Activated naive CD4-positive, alpha-beta T cell treated with anti-CD3 and anti-CD28 coated beads, Interleukin-2, amount 10 ng/mL, durations not matched to agents 7 days and 5 days (primary cell): Measurements from ENCODE around the gene ZNF365.
"Not testable (repeated sequence)": the region's sequence is repeated elsewhere in the genome, so short reads cannot be mapped to it uniquely, and the experiment has no call there.

Experiments used
- CTCF ChIA-PET: fragments of 350-600 bp; sonication (Branson Sonifier 250); formaldehyde crosslinking; loops from one replicate; lab custom pipeline; 2021; ENCODE audit warnings: antibody characterized with exemption; lab: Charles Lee
- DNase-seq: peaks from one replicate; pipeline ENCODE4 v3.0.0-alpha.2; 2020
- H3K27ac Mint-ChIP-seq: one replicate; pipeline ENCODE4 v1.8.0; 2021; ENCODE audit warnings: mild to moderate bottlenecking, moderate library complexity, mixed read lengths
- H3K27me3 Mint-ChIP-seq: one replicate; pipeline ENCODE4 v1.8.0; 2021; ENCODE audit warnings: mild to moderate bottlenecking, mixed read lengths
- H3K36me3 Mint-ChIP-seq: one replicate; pipeline ENCODE4 v1.8.0; 2021; ENCODE audit warnings: mixed read lengths
- H3K4me1 Mint-ChIP-seq: one replicate; pipeline ENCODE4 v1.8.0; 2021; ENCODE audit warnings: mixed read lengths
- H3K4me3 Mint-ChIP-seq: one replicate; pipeline ENCODE4 v1.8.0; 2021; ENCODE audit warnings: mild to moderate bottlenecking, moderate library complexity, mixed read lengths
- H3K9me3 Mint-ChIP-seq: one replicate; pipeline ENCODE4 v1.8.0; 2021; ENCODE audit warnings: mixed read lengths

Gene ZNF365

DNA sequence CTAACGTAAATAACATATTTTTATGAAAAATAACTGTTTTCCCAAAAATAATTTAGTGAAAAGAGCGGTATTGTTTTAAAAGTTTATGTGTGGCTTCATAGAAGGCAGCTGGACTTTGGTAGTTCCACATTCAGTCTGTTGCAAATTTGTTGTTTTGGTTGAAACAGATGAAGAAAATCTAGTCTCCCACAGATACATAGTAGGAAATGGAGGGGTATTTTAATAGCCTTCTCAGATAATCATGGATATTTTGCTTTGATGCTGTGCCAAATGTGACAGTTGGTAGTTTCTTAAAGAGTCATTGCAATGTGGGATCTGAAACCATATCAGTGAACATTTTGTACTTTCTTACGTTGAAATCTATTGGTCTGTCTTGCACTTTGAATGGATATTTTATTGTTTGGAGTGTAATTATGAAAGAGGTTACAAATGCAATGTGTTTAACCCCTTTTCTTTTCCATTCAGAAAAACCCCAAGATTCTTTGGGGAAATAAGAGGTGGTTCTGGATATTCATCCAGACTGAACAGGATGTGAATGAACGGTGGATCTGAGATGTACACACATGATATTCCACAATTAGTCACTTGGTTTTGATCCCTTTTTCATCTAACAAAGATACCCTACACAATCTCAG is 10.4 kb downstream of the ZNF365 start:
- H3K4me1 Mint-ChIP-seq, result peaks cover 5% of the 10 kb centered on the region
- no peaks in the 10 kb centered on the region for H3K9me3 Mint-ChIP-seq
- H3K27ac Mint-ChIP-seq, result no peak overlapping the region
- H3K4me3 Mint-ChIP-seq, result no peak overlapping the region
- H3K27me3 Mint-ChIP-seq, result peaks cover 4% of the 10 kb centered on the region
- CTCF ChIA-PET, result interaction anchor here (1.0 kb wide), 1 partner anchor 53 kb away, joined by 3 read pairs; no protein-coding TSS in a partner anchor
- no peak for DNase-seq
- no peaks in the 10 kb centered on the region for H3K36me3 Mint-ChIP-seq

- no peak for DNase-seq
- H3K9me3 Mint-ChIP-seq, result no peaks in the 10 kb centered on the region
- CTCF ChIA-PET, result interaction anchor here (0.6 to 1.1 kb wide), 2 partner anchors 27 to 79 kb away, joined by 3 read pairs; no protein-coding TSS in a partner anchor
- no peak overlapping the region for H3K4me3 Mint-ChIP-seq
- H3K36me3 Mint-ChIP-seq, result no peaks in the 10 kb centered on the region
- no peak overlapping the region for H3K27ac Mint-ChIP-seq
- H3K27me3 Mint-ChIP-seq, result peaks cover 4% of the 10 kb centered on the region
- H3K4me1 Mint-ChIP-seq, result peaks cover 5% of the 10 kb centered on the region
These were observed 12.5 kb downstream of the ZNF365 start for GRCh38 chr10:62386356-62387320.

DNA sequence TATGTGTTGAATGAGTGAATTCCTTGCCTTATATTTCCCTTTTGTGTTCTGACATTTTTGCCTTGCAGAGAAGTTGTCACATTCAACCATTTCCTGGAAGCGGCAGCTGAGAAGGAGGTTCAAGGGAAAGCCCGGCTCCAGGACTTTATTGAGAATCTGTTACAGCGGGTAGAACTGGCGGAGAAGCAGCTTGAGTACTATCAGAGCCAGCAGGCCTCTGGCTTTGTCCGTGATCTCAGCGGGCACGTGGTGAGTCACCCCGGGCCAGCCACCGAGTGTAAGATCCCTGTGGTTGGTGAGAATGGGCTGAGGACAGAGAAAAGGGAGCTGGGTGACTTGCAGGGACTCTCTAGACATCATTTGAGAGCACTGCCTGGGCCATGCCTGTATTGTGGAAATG is 14.2 kb downstream of the ZNF365 start:
- CTCF ChIA-PET, result no interaction called here
- H3K27ac Mint-ChIP-seq, result no peak overlapping the region

DNA sequence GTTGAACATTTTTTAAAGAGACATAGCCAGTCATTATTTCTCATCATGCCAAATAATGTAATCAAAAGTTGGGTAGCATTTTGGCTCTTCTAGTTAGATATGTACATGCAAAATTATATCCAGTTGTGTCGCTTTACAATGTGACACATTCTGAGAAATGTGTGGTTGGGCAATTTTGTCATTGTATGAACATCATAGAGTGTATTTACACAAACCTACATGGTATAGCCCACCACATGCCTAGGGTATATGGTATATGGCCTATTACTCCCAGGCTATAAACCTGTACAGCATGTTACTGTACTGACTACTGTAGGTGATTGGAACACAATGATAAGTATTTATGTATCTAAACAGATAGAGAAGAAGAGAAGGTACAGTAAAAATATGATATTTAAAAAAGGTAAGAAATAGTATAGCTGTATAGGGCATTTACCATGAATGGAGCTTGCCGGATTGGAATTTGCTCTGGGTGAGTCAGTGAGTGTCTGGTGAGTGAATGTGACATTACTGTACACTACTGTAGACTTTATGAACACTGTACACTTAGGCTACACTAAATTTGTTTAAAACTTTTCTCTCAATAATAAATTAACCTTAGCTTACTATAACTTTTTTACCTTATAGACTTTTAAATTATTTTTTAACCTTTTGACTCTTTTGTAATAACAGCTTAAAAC is 16.5 kb downstream of the ZNF365 start:
- H3K4me3 Mint-ChIP-seq, result no peak overlapping the region
- H3K27ac Mint-ChIP-seq, result no peak overlapping the region
- peaks cover 9% of the 10 kb centered on the region for H3K27me3 Mint-ChIP-seq
- CTCF ChIA-PET, result no interaction called here
- H3K4me1 Mint-ChIP-seq, result no peaks in the 10 kb centered on the region
- no peaks in the 10 kb centered on the region for H3K9me3 Mint-ChIP-seq
- DNase-seq, result no peak
- H3K36me3 Mint-ChIP-seq, result no peaks in the 10 kb centered on the region

More for the DNA sequence above, 14.2 kb downstream of the ZNF365 start:
- no peaks in the 10 kb centered on the region for H3K36me3 Mint-ChIP-seq
- H3K4me3 Mint-ChIP-seq, result no peak overlapping the region
- H3K27me3 Mint-ChIP-seq, result peaks cover 4% of the 10 kb centered on the region
- H3K9me3 Mint-ChIP-seq, result no peaks in the 10 kb centered on the region
- H3K4me1 Mint-ChIP-seq, result peaks cover 5% of the 10 kb centered on the region
- no peak for DNase-seq

GRCh38 chr10:62393237-62393636 is 19.1 kb downstream of the ZNF365 start:
- Mint-ChIP-seq H3K36me3 (no peaks in the 10 kb centered on the region), H3K27me3 (peaks cover 9% of the 10 kb centered on the region), H3K27ac (no peak overlapping the region), H3K4me1 (no peaks in the 10 kb centered on the region), H3K4me3 (no peak overlapping the region), H3K9me3 (no peaks in the 10 kb centered on the region)
- DNase-seq, result no peak
- CTCF ChIA-PET, result no interaction called here

DNA sequence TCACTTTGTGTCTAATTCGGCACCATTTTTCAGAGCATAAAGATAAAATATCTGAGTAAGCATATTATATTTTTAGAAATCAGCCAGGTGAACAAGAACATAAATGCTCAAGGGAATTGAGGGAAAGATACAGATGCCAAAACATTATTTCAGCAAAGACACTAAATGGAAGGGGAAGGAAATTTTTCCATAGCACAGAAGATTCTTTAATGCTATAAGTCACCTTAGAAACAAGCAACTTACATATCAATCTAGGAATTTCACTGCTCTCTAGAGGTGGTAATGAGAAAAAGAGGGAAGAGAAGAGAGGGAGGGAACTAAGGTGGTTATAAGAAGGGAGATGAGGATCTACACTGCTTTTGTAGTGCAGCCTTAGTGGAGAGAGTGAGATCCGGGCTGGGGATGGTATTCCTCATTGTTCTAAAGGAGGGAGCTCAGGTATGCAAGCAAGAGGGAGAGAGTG is 20.4 kb downstream of the ZNF365 start:
- Mint-ChIP-seq H3K27ac (no peak overlapping the region), H3K4me3 (no peak overlapping the region), H3K4me1 (no peaks in the 10 kb centered on the region), H3K27me3 (peaks cover 6% of the 10 kb centered on the region), H3K36me3 (no peaks in the 10 kb centered on the region), H3K9me3 (no peaks in the 10 kb centered on the region)
- no peak for DNase-seq
- CTCF ChIA-PET, result interaction anchor here (0.5 kb wide), 1 partner anchor 45 kb away, joined by 3 read pairs; no protein-coding TSS in a partner anchor

DNA sequence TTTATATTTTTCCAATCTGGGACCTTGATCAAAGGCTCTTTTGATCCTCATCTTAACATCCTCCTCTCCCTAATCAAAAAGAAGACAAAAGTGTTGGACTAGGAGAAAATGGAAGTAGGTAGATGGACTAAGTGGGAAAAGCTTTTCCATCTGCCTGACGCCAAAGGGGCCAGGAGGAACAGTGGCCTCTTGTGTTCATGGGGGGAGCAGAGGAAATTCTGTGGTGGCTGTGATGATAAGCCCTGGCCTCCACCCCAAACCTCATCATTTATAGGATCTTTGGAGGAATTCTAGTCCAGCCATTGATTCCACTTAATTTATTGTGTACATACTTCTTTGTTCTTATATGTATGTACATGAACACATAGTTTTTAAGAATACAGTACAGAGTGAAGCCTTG is 21.7 kb downstream of the ZNF365 start:
- CTCF ChIA-PET, result no interaction called here
- DNase-seq, result no peak
- peaks cover 6% of the 10 kb centered on the region for H3K27me3 Mint-ChIP-seq

DNA sequence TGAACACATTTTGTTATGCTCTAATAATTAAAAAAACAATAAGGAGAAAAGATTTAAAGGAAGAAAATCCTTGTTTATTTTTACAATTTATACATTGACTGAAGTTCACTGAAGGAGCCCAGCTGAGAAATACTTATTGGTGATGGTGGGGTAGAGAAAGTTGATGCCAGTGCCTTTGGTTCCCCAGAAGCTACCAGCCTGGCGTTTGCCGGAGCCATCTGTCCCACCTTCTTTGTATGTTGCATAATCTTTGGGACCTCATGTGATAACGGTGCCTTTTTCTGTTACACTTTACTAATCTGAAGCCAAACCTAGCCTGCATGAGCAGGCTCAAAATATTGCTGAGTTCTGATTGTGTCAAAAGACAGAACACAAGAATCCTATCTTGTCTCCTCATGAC is 22.7 kb downstream of the ZNF365 start:
- CTCF ChIA-PET, result no interaction called here
- no peak for DNase-seq
- H3K27ac Mint-ChIP-seq, result no peak overlapping the region
- H3K9me3 Mint-ChIP-seq, result no peaks in the 10 kb centered on the region
- no peak overlapping the region for H3K4me3 Mint-ChIP-seq
- H3K4me1 Mint-ChIP-seq, result no peaks in the 10 kb centered on the region
- peaks cover 6% of the 10 kb centered on the region for H3K27me3 Mint-ChIP-seq
- no peaks in the 10 kb centered on the region for H3K36me3 Mint-ChIP-seq

More for the DNA sequence above, 21.7 kb downstream of the ZNF365 start:
- Mint-ChIP-seq H3K4me3 (no peak overlapping the region), H3K27ac (no peak overlapping the region), H3K4me1 (no peaks in the 10 kb centered on the region), H3K9me3 (no peaks in the 10 kb centered on the region), H3K36me3 (no peaks in the 10 kb centered on the region)

DNA sequence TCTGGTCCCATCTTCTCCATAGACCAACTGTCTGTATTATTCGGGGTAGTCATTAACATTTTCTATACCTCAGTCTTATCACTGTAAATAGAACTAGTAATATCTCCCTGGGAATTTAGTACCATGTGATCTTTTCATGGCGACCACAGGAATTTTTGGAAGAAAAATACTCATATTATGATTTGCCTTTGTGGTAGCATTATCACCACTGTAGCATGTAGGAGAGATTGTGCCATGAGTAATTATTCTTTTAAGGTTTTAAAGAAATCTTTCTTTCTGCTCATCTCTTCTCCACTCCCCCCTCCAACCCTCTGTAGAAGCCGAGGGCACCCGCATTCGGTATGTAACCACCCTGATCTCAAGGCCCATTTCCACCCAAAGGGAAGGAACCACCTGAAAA is 25.0 kb downstream of the ZNF365 start:
- Mint-ChIP-seq H3K4me3 (no peak overlapping the region), H3K27me3 (peaks cover 9% of the 10 kb centered on the region), H3K36me3 (no peaks in the 10 kb centered on the region), H3K27ac (no peak overlapping the region), H3K9me3 (no peaks in the 10 kb centered on the region), H3K4me1 (no peaks in the 10 kb centered on the region)
- CTCF ChIA-PET, result no interaction called here
- no peak for DNase-seq

DNA sequence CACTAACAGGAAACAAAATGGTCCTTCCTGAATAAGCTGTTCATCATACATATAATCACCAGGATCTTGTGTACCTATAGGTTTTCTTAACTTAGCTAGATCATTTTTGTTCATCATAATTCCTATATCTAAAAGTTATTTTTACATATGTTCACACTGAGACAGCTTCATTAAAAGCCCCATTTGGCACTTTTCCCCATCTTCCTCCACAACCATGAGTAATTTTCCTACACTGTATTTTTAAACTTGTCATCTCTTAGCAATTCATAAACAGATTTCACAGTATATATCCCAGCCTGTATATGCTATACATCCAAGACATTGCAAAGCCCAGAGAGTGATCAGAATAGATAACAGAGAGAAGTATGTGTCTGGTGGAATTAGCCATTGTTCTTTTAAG is 28.3 kb downstream of the ZNF365 start:
- DNase-seq, result no peak
- H3K27me3 Mint-ChIP-seq, result peaks cover 4% of the 10 kb centered on the region
- H3K36me3 Mint-ChIP-seq, result no peaks in the 10 kb centered on the region
- peaks cover 4% of the 10 kb centered on the region for H3K9me3 Mint-ChIP-seq
- CTCF ChIA-PET, result interaction anchor here (0.6 kb wide), 1 partner anchor 16 kb away, joined by 3 read pairs; no protein-coding TSS in a partner anchor
- H3K4me1 Mint-ChIP-seq, result no peaks in the 10 kb centered on the region
- H3K4me3 Mint-ChIP-seq, result no peak overlapping the region
- H3K27ac Mint-ChIP-seq, result no peak overlapping the region

- DNase-seq, H3K4me1 Mint-ChIP-seq, H3K27ac Mint-ChIP-seq, H3K4me3 Mint-ChIP-seq, CTCF ChIA-PET, H3K36me3 Mint-ChIP-seq: not testable (repeated sequence)
- Mint-ChIP-seq H3K27me3 (peaks cover 16% of the 10 kb centered on the region), H3K9me3 (peaks cover 16% of the 10 kb centered on the region)
These were observed 36.4 kb downstream of the ZNF365 start for GRCh38 chr10:62410528-62410927.

- Mint-ChIP-seq H3K27me3 (peaks cover 19% of the 10 kb centered on the region), H3K9me3 (peaks cover 16% of the 10 kb centered on the region)
- CTCF ChIA-PET, DNase-seq, H3K36me3 Mint-ChIP-seq, H3K4me1 Mint-ChIP-seq, H3K4me3 Mint-ChIP-seq, H3K27ac Mint-ChIP-seq: not testable (repeated sequence)
These were observed 36.8 kb downstream of the ZNF365 start for GRCh38 chr10:62410934-62411333.

DNA sequence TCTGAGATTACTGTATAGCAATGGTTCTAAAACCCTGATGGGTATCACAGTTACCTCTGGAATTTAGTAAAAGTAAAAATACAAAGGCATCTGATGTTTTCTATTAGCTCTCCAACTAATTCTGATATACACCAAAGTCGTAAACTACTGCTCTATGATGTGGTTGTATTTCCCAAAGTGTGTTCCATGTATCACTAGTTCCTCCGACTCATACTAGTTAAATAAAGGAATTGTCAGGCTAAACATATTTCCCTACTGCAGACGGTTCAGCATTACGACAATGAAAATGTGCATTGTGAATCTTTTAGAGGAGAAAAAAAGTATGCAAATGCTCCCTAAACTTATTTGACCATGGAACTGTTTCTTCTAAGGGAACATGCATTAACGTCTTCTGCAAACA is 38.9 kb downstream of the ZNF365 start:
- no peak overlapping the region for H3K4me3 Mint-ChIP-seq
- no peak overlapping the region for H3K27ac Mint-ChIP-seq
- CTCF ChIA-PET, result no interaction called here
- H3K27me3 Mint-ChIP-seq, result peaks cover 24% of the 10 kb centered on the region
- peaks cover 10% of the 10 kb centered on the region for H3K9me3 Mint-ChIP-seq
- no peak for DNase-seq
- no peaks in the 10 kb centered on the region for H3K36me3 Mint-ChIP-seq
- no peaks in the 10 kb centered on the region for H3K4me1 Mint-ChIP-seq

DNA sequence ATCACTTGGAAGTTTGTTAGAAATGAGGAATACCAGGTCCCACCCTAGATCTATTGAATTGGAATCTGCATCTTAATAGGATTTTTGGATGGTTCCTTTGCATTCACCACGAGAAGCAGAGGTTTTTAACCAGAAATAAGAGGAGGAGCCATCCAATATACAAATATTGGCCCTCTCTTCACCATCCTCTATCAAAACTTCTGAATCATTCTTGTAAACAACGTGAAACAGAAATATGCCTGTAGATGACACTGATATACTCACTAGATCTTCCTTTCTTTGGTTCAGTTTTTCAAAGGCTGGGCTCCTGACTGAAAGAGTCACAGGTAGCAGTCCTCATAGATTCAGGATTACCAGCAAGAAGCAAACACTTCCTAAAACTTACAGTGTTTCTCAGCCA is 39.5 kb downstream of the ZNF365 start:
- Mint-ChIP-seq H3K27me3 (peaks cover 26% of the 10 kb centered on the region), H3K36me3 (no peaks in the 10 kb centered on the region), H3K4me1 (no peaks in the 10 kb centered on the region), H3K9me3 (peaks cover 10% of the 10 kb centered on the region), H3K27ac (no peak overlapping the region), H3K4me3 (no peak overlapping the region)
- no peak for DNase-seq
- CTCF ChIA-PET, result interaction anchor here (0.7 to 1.2 kb wide), 4 partner anchors 28 to 165 kb away, joined by 3 to 6 read pairs (median 4); no protein-coding TSS in a partner anchor
